Right renal pelvis (tissue), 4 donors: ENCODE data around the gene FBF1. TPM values are rescaled to one million over a fixed set of nuclear protein-coding genes. Genes with fewer than 3 reads are reported as not detected.

ENCODE experiments used
- DNase-seq, 4 donors: peaks; one replicate each; pipeline ENCODE4 v3.0.0-alpha.2; 2013; ENCODE audit warnings: low read depth in 4 of 4, low spot score in 3 of 4, missing footprints in 1 of 4
- polyA plus RNA-seq, 4 donors: library from polyadenylated mRNA; unstranded; fragments of 120-200 nt; gene quantifications; one replicate each; pipeline ENCODE4 v1.2.1, GENCODE V29; 2013; ENCODE audit not compliant: insufficient read length in 4 of 4

FBF1 gene
- polyA plus RNA-seq, 4 donors = 8.4 to 10.3 (median 8.9) TPM

- no peak for DNase-seq
Observed at GRCh38 chr17:75917917-75918445, 22.9 kb downstream of the FBF1 start.

- no peak for DNase-seq
Observed at GRCh38 chr17:75917141-75917916, 23.5 kb downstream of the FBF1 start.

GRCh38 chr17:75915268-75915667, 25.6 kb downstream of the FBF1 start:
- no peak for DNase-seq

- no peak for DNase-seq
Observed at GRCh38 chr17:75914643-75915267, 26.1 kb downstream of the FBF1 start.

- DNase-seq = no peak
Observed at GRCh38 chr17:75913537-75914210, 27.2 kb downstream of the FBF1 start.

GRCh38 chr17:75910699-75911098, 30.1 kb downstream of the FBF1 start:
- DNase-seq = no peak

- no peak for DNase-seq
Observed at GRCh38 chr17:75909812-75910274, 31.0 kb downstream of the FBF1 start.

GRCh38 chr17:75909051-75909811, 31.6 kb downstream of the FBF1 start:
- no peak for DNase-seq

GRCh38 chr17:75908201-75908600, 32.6 kb downstream of the FBF1 start:
- DNase-seq = no peak

- no peak for DNase-seq
Observed at GRCh38 chr17:75906143-75906884, 34.5 kb downstream of the FBF1 start.

GRCh38 chr17:75904749-75905521, 35.9 kb downstream of the FBF1 start, which contains the start of gene MRPL38:
Gene MRPL38 (minus strand): TSS chr17:75904884. CDS start chr17:75904875, 9 bp downstream.
- peak; percentile 85 to 88 (median 88) for DNase-seq

- DNase-seq = no peak
Observed at GRCh38 chr17:75902406-75902805, 38.4 kb downstream of the FBF1 start.

GRCh38 chr17:75901727-75902126, 39.1 kb downstream of the FBF1 start:
- no peak for DNase-seq

- DNase-seq = no peak
Observed at GRCh38 chr17:75900691-75901533, 39.9 kb downstream of the FBF1 start.

- DNase-seq = no peak
Observed at GRCh38 chr17:75899767-75900468, 40.9 kb downstream of the FBF1 start.

GRCh38 chr17:75899353-75899752, 41.5 kb downstream of the FBF1 start:
- no peak for DNase-seq

- DNase-seq = no peak
Observed at GRCh38 chr17:75898791-75899190, 42.1 kb downstream of the FBF1 start.
